ENCODE results near the gene NET1. TPM values are rescaled to one million over a fixed set of nuclear protein-coding genes. Genes with fewer than 3 reads are reported as not detected.

NET1 gene
- total RNA-seq, result 16.9 and 28.8 TPM in 2 replicates

GRCh38 chr10:5412277-5412941 lies at the start of gene NET1:
TSS of gene NET1 (plus strand) at chr10:5412557. CDS start at chr10:5412693, 136 bp downstream.

GRCh38 chr10:5364890-5365338 lies 47.4 kb upstream of the NET1 start, which contains the start of gene UCN3:
TSS of gene UCN3 (plus strand) at chr10:5364966. CDS start at chr10:5373721, 8,755 bp downstream.

GRCh38 chr10:5404208-5405041 lies 7.9 kb upstream of the NET1 start, which contains the start of gene TUBAL3:
TSS of gene TUBAL3 (minus strand) at chr10:5404828. CDS start at chr10:5404792, 36 bp downstream.

GRCh38 chr10:5499493-5500140 lies 87.3 kb downstream of the NET1 start, which contains the start of gene CALML5:
TSS of gene CALML5 (minus strand) at chr10:5499570. CDS start at chr10:5499438, 132 bp downstream.

Other genes starting within 250 kb of the NET1 start
- gene AKR1C8, start 227.4 kb upstream of the NET1 start, total RNA-seq, result not detected in 2 replicates
- gene AKR1C4, start 215.7 kb upstream of the NET1 start, total RNA-seq, result not detected in 2 replicates
- not detected in 2 replicates for gene UCN3, start 47.6 kb upstream of the NET1 start, total RNA-seq
- not detected in 2 replicates for gene TUBAL3, start 7.7 kb upstream of the NET1 start, total RNA-seq
- gene CALML5, start 87.0 kb downstream of the NET1 start, total RNA-seq, result 0.17 TPM in 1 of 2 replicates, not detected in the other
- gene CALML3, start 112.4 kb downstream of the NET1 start, total RNA-seq, result not detected in 2 replicates

Measured in bronchial smooth muscle cell (primary cell).